Calu3 (cell line): Measurements from ENCODE around the gene DOCK3. TPM values are rescaled to one million over a fixed set of nuclear protein-coding genes. Genes with fewer than 3 reads are reported as not detected.

ENCODE experiments used
- BruUV-seq: library from RNA; stranded (reverse); fragments of 400-500 nt; replicated peaks from 2 replicates; lab custom pipeline; 2021; lab: Mats Ljungman, UMichigan
- CTCF ChIA-PET: fragments of 300-600 bp; sonication (Branson Sonifier 250); formaldehyde crosslinking; loops from one replicate; lab custom pipeline; 2022; ENCODE audit warnings: antibody characterized with exemption; lab: Charles Lee
- DNase-seq: peaks from one replicate; pipeline ENCODE4 v3.0.0; 2022
- H3K27ac Mint-ChIP-seq: one replicate; pipeline ENCODE4 v1.8.0; 2022; ENCODE audit warnings: mixed read lengths; ENCODE audit not compliant: unreplicated experiment
- H3K27me3 Mint-ChIP-seq: one replicate; pipeline ENCODE4 v1.8.0; 2022; ENCODE audit warnings: mixed read lengths; ENCODE audit not compliant: unreplicated experiment
- H3K36me3 Mint-ChIP-seq: one replicate; pipeline ENCODE4 v1.8.0; 2022; ENCODE audit warnings: mild to moderate bottlenecking, moderate library complexity, mixed read lengths; ENCODE audit not compliant: insufficient read depth, unreplicated experiment
- H3K4me1 Mint-ChIP-seq: one replicate; pipeline ENCODE4 v1.8.0; 2022; ENCODE audit warnings: mild to moderate bottlenecking, low read depth, mixed read lengths; ENCODE audit not compliant: unreplicated experiment
- H3K4me3 Mint-ChIP-seq: one replicate; pipeline ENCODE4 v1.8.0; 2022; ENCODE audit warnings: mild to moderate bottlenecking, low read depth, moderate library complexity, mixed read lengths; ENCODE audit not compliant: unreplicated experiment
- H3K9me3 Mint-ChIP-seq: one replicate; pipeline ENCODE4 v1.8.0; 2022; ENCODE audit warnings: low read depth, mixed read lengths; ENCODE audit not compliant: unreplicated experiment
- CTCF ChIP-seq: fragments of 200-600 bp; IDR thresholded peaks from one replicate; pipeline ENCODE4 v1.8.0; 2022; ENCODE audit warnings: antibody characterized with exemption; ENCODE audit not compliant: unreplicated experiment
- intact Hi-C: fragments of 100-400 bp; cut with micrococcal nuclease; formaldehyde crosslinking; loops from one replicate; pipeline ENCODE4 v1.10.0; 2022; ENCODE audit not compliant: unreplicated experiment
- total RNA-seq: library from RNA; stranded (reverse); gene quantifications from 2 replicates; pipeline ENCODE4 v1.2.3, GENCODE V29; 2022

DOCK3 gene
- total RNA-seq, 1 experiment from 2014 or later = 0.19 TPM

- BruUV-seq = TSS peak; percentile 21
Observed at GRCh38 chr3:51393134-51393495, 718.4 kb downstream of the DOCK3 start.

GRCh38 chr3:51393564-51393963 is 718.8 kb downstream of the DOCK3 start:
- H3K27ac Mint-ChIP-seq = no peak overlapping the region
- H3K4me3 Mint-ChIP-seq = no peak overlapping the region
- no peak for TF ChIP-seq CTCF
- no peaks in the 10 kb centered on the region for H3K9me3 Mint-ChIP-seq
- peaks cover 82% of the 10 kb centered on the region for H3K36me3 Mint-ChIP-seq
- intact Hi-C loops = no loop called here
- CTCF ChIA-PET = interaction anchor here (1.1 kb wide), 1 partner anchor 9 kb away, joined by 3 read pairs; the partner anchor contains the start of gene MANF
- no peaks in the 10 kb centered on the region for H3K27me3 Mint-ChIP-seq
- H3K4me1 Mint-ChIP-seq = peaks cover 18% of the 10 kb centered on the region
- DNase-seq = no peak
- no TSS peak for BruUV-seq

More at GRCh38 chr3:51393134-51393495, 718.4 kb downstream of the DOCK3 start:
- no peak for TF ChIP-seq CTCF
- Mint-ChIP-seq H3K36me3 (peaks cover 87% of the 10 kb centered on the region), H3K4me3 (no peak overlapping the region), H3K4me1 (peaks cover 23% of the 10 kb centered on the region), H3K27me3 (no peaks in the 10 kb centered on the region), H3K27ac (no peak overlapping the region), H3K9me3 (no peaks in the 10 kb centered on the region)
- intact Hi-C loops = no loop called here
- DNase-seq = no peak
- CTCF ChIA-PET = interaction anchor here (1.1 kb wide), 1 partner anchor 8 kb away, joined by 3 read pairs; the partner anchor contains the start of gene MANF

- Mint-ChIP-seq H3K27ac (peak overlapping the region; percentile 62), H3K27me3 (no peaks in the 10 kb centered on the region), H3K4me3 (no peak overlapping the region), H3K4me1 (peaks cover 9% of the 10 kb centered on the region), H3K36me3 (peaks cover 73% of the 10 kb centered on the region), H3K9me3 (no peaks in the 10 kb centered on the region)
- no TSS peak for BruUV-seq
- TF ChIP-seq CTCF = no peak
- no peak for DNase-seq
- intact Hi-C loops = no loop called here
- CTCF ChIA-PET = no interaction called here
Observed at GRCh38 chr3:51394541-51394940, 719.8 kb downstream of the DOCK3 start.

- CTCF ChIA-PET = interaction anchor here (0.5 kb wide), 1 partner anchor 293 kb away, joined by 3 read pairs; no protein-coding TSS in a partner anchor
- H3K4me3 Mint-ChIP-seq = no peak overlapping the region
Observed at GRCh38 chr3:51395493-51396213, 720.9 kb downstream of the DOCK3 start.

More at GRCh38 chr3:51395493-51396213, 720.9 kb downstream of the DOCK3 start:
- Mint-ChIP-seq H3K27me3 (no peaks in the 10 kb centered on the region), H3K27ac (peak overlapping the region; percentile 62), H3K4me1 (peaks cover 7% of the 10 kb centered on the region), H3K9me3 (no peaks in the 10 kb centered on the region), H3K36me3 (peaks cover 63% of the 10 kb centered on the region)
- no peak for TF ChIP-seq CTCF
- DNase-seq = no peak
- intact Hi-C loops = no loop called here
- BruUV-seq = no TSS peak
